Omental fat pad (tissue), 4 donors: ENCODE measurements around the gene SNX32. TPM values are rescaled to one million over a fixed set of nuclear protein-coding genes. Genes with fewer than 3 reads are reported as not detected.

Source experiments
- ATAC-seq: fragments of 150-250 bp; one replicate; pipeline ENCODE4 v1.9.1; 2016; ENCODE audit warnings: mild to moderate bottlenecking, moderate library complexity; ENCODE audit not compliant: low FRiP score
- DNase-seq: peaks from one replicate; pipeline ENCODE4 v3.0.0-alpha.2; 2019; ENCODE audit warnings: low spot score
- total RNA-seq, 4 donors: library from RNA; depleted of rRNA; stranded (reverse); fragments of >200 nt; gene quantifications; one replicate each; pipeline ENCODE4 v1.1.0, GENCODE V29; 2016
- TF ChIP-seq, protein P1 (sequence below), 3 donors: fragments of 450-650 bp; IDR thresholded peaks; one replicate each; pipeline ENCODE4 v1.5.1; 2016 to 2017; ENCODE audit warnings: antibody characterized with exemption in 3 of 3, mild to moderate bottlenecking in 3 of 3, moderate library complexity in 2 of 3

The SNX32 gene
- total RNA-seq, 4 donors from 2014 or later: 0.79 to 1.6 (median 1.1) TPM

DNA sequence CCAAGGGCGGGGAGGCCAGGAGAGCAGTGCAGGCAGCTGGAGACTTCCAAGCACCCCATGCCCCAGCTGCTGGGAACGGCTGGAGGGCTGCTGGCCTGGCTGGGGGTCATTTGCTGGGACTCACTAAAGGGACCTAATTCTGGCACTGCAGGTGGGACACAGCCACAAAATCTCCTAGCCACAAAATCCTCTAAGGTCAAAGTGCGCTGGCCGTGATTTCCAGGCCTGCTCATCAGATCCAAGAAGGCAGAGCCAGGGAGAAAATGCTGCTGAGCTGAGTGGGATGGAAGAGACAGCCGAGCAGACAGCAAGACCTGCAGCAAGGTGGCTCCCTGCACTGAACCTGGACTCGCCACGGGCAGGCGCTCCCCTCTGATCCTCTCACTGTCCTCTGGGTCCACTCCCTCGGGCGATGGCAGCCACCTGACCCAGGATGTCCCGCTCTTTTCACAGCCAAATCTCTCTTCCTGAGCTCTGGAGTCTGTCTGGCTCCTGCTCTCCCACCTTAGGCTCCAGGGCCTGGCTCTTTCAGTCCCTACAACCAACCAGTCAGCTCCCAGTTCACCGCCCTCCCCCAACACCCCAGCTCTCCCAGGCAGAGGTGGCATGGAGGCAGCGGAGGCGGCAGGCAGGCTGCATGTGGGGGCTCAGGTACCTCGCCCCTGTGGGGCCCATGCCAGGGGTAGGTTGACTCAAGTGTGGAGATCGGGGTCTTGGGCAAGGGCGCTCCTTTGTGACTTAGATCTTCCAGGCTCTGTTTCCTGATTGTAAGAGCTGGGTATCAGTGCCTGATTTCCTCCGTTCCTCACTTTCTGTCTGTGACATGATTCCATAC is 32.4 kb upstream of the SNX32 start:
- TF ChIP-seq, protein P1, sequence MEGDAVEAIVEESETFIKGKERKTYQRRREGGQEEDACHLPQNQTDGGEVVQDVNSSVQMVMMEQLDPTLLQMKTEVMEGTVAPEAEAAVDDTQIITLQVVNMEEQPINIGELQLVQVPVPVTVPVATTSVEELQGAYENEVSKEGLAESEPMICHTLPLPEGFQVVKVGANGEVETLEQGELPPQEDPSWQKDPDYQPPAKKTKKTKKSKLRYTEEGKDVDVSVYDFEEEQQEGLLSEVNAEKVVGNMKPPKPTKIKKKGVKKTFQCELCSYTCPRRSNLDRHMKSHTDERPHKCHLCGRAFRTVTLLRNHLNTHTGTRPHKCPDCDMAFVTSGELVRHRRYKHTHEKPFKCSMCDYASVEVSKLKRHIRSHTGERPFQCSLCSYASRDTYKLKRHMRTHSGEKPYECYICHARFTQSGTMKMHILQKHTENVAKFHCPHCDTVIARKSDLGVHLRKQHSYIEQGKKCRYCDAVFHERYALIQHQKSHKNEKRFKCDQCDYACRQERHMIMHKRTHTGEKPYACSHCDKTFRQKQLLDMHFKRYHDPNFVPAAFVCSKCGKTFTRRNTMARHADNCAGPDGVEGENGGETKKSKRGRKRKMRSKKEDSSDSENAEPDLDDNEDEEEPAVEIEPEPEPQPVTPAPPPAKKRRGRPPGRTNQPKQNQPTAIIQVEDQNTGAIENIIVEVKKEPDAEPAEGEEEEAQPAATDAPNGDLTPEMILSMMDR (IDR thresholded peaks at IDR 0.05): no peak
- ATAC-seq: no peak
- no peak for DNase-seq

DNA sequence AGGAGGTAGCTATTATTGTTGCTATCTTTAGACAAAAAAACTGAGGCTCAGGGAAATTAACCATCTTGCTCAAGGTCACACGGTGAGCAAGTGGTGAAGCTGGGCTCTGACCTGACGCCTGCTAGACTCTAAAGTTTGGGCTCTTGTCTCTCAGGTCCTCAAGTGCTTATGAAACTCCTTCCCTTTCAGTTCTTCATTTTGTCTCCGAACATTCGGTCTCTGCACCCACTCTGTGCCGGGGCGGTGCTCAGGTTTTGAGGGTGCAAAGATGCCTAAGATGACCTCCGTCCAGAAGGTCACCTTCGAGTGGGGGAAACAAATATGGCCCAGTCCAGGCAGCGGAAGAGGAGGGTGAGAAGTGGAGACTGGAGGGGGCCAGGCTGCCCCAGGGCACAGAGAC is 30.9 kb upstream of the SNX32 start:
- ATAC-seq: no peak
- DNase-seq: no peak
- TF ChIP-seq, protein P1 (IDR thresholded peaks at IDR 0.05): no peak

DNA sequence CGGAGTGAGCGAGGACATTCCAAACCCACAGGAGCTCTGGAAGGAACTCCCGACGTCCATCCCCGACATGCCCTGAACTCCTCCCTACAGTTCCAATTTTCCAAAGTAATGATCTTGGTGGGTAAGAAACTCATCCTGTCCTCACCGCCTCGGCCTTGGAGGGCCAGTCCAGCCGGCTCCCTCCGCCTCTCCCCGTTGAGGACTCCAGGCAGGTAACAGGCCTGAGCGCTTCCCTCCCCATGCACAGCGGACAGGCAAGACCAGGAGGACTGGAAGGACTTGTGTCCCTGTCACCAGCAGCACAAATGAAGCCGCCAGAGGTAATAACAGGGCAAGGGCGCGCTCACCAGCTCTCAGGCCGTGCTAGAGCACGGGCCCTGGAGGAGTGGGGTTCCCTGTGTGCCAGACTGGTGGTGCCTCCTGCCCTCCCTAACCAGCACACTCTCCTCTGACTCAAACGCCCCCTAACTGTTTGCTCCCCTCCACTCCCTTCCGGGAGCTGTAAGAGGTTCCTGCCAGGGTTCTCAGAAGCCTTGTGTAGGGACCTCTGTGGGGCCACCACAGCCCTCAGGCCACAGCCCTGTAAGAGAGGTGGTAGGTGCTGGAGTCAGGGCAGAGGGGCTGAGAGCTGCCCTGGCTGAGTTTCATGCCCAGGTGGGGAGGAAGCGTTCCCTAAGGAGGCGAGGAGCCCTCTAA is 29.8 kb upstream of the SNX32 start:
- ATAC-seq (no peak), DNase-seq (no peak)
- TF ChIP-seq, protein P1 (IDR thresholded peaks at IDR 0.05): no peak

DNA sequence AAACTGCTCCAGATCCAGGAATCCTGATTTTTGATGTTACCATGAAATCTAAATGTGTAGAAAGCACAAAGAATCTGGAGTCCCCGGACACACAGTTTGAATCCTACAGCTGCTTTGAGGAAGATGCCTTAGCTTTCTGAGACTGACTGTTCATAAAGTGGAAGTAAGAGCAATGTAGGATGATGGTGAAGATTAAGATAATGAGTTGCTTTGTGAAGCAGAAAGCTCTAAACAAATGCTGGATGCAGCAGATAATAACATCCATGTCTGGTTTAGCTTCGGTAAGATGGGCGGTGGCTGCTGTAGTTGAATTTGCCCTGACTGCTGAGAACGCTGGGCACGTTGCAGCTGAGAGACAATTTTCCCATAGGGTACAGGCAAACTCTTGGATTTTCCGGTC is 26.8 kb upstream of the SNX32 start:
- TF ChIP-seq, protein P1 (IDR thresholded peaks at IDR 0.05): no peak
- ATAC-seq (no peak), DNase-seq (no peak)

DNA sequence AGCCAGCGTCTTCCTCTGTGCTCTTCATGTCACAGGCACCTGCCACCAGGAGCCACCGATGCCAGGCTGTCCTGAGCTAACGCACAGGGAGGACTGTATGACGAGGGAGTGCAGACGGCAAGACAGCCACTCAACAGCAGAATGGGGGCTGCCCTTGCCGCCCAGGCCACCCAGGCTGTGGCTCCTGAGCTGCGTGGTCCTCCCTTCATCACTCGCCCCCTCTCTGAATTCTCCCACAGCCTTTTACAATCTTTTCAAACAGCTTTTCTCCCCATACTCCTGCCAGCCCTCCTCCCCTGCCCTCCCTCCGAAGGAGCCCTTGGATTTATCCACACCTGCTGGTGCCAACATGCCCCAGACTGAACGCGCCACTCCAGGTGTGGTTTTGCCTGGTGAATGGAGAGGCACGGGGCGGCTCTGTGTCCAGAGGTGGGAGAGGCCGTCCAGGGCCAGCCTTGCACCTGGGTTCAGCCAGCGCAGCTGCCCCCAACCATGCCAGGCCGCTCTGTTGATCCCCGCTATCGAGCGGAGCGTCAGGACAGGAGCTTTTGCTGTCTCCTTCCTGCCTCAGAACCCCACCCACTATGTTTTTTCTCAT is 24.9 kb upstream of the SNX32 start:
- TF ChIP-seq, protein P1 (IDR thresholded peaks at IDR 0.05): no peak

DNA sequence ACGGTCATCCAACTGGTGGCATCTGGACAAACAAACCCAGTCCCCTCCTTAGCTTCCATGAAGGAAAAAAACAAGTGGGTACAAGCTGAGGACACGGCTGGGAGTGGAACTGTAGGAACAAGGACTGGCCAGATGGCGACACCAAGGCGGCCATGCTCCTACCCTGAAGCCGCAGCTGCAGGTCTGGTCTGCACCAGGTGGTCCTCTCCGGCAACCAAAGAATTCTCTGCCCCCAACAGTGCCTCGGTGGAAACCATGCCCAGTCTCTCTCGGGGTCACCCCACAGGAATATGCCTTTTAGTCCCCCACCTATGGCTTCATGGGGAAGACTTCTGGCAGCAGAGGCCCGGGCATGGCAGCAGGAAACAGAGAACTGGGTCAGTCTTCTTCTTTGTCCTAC is 24.3 kb upstream of the SNX32 start:
- ATAC-seq (no peak), DNase-seq (no peak)
- TF ChIP-seq, protein P1 (IDR thresholded peaks at IDR 0.05): no peak

More for the DNA sequence above, 24.9 kb upstream of the SNX32 start:
- ATAC-seq (no peak), DNase-seq (no peak)
